Endothelial cell of umbilical vein (primary cell): ENCODE results near the gene ABL1. TPM values are rescaled to one million over a fixed set of nuclear protein-coding genes. Genes with fewer than 3 reads are reported as not detected.
A peak's percentile ranks its signal among the peaks of the same experiment; 100 is the strongest.

Experiments used
- BruUV-seq: library from RNA; stranded (reverse); fragments of 400-500 nt; replicated peaks from 2 replicates; lab custom pipeline; 2021; lab: Mats Ljungman, UMichigan
- CTCF ChIA-PET: fragments of 300-600, 350-600 bp; sonication (Branson Sonifier 250); formaldehyde crosslinking; loops from one replicate; lab custom pipeline; 2021; ENCODE audit warnings: antibody characterized with exemption, inconsistent platforms; lab: Charles Lee
- POLR2A ChIA-PET: fragments of 300-600, 350-600 bp; sonication (Branson Sonifier 250); formaldehyde crosslinking; loops from one replicate; lab custom pipeline; 2021; ENCODE audit warnings: antibody characterized with exemption, inconsistent platforms; lab: Charles Lee
- DNase-seq: peaks from one replicate; pipeline ENCODE4 v3.0.0-alpha.2; 2011; ENCODE audit warnings: low read depth, low spot score
- FAIRE-seq: peaks from 2 replicates; lab custom pipeline; 2011; peaks lifted over from hg19 to GRCh38; lab: Jason Lieb, UNC
- H2AFZ ChIP-seq: 2 replicates; pipeline ENCODE4 v1.6.0; 2012; ENCODE audit warnings: low read depth, low read length, control low read depth, inconsistent platforms
- H3K27ac ChIP-seq: 2 replicates; pipeline ENCODE4 v1.5.1; 2011; ENCODE audit warnings: low read depth, mild to moderate bottlenecking, control low read depth, low read length, moderate library complexity; ENCODE audit not compliant: insufficient read depth
- H3K27me3 ChIP-seq, 2 experiments: 2 replicates each; pipeline versions ENCODE4 v1.6.0 to v1.6.1; 2011; ENCODE audit warnings: low read length in 2 of 2, mixed read lengths in 1 of 2; ENCODE audit not compliant: control insufficient read depth in 2 of 2, insufficient read depth in 2 of 2
- H3K36me3 ChIP-seq, 2 experiments: 2 replicates in 1 of 2; 3 replicates in 1 of 2; pipeline ENCODE4 v1.5.1; 2011; ENCODE audit warnings: low read length in 2 of 2, mild to moderate bottlenecking in 1 of 2, moderate library complexity in 1 of 2; ENCODE audit not compliant: control insufficient read depth in 2 of 2, insufficient read depth in 2 of 2; ENCODE audit errors: extremely low read depth in 1 of 2
- H3K4me1 ChIP-seq: 3 replicates; pipeline ENCODE4 v1.5.1; 2011; ENCODE audit warnings: mild to moderate bottlenecking, low read length; ENCODE audit not compliant: control insufficient read depth, insufficient read depth; ENCODE audit errors: extremely low read depth
- H3K4me2 ChIP-seq: 2 replicates; pipeline ENCODE4 v1.6.1; 2011; ENCODE audit warnings: low read length, control low read depth, mixed read lengths; ENCODE audit not compliant: insufficient read depth
- H3K4me3 ChIP-seq, 3 experiments: fragments of 200-600 bp in 1 of 3; sonication (generic), shearing (Covaris generic) in 1 of 3; replicated peaks in 1 of 3; 2 replicates each; pipeline ENCODE4 v1.5.1; 2011 to 2016; ENCODE audit warnings: control low read depth in 3 of 3, low read length in 3 of 3, mild to moderate bottlenecking in 2 of 3, inconsistent platforms in 1 of 3, low read depth in 1 of 3, moderate library complexity in 1 of 3; ENCODE audit not compliant: insufficient read depth in 1 of 3
- H3K79me2 ChIP-seq: 2 replicates; pipeline ENCODE4 v1.6.0; 2012; ENCODE audit warnings: low read length, inconsistent platforms; ENCODE audit not compliant: control insufficient read depth, insufficient read depth
- H3K9ac ChIP-seq: replicated peaks from 2 replicates; pipeline ENCODE3; 2011; ENCODE audit warnings: low read length, control low read depth; ENCODE audit not compliant: insufficient read depth; ENCODE audit errors: extremely low read depth
- H3K9me1 ChIP-seq: replicated peaks from 3 replicates; pipeline ENCODE4 v1.6.0; 2011; ENCODE audit warnings: mild to moderate bottlenecking, low read length; ENCODE audit not compliant: control insufficient read depth, insufficient read depth; ENCODE audit errors: extremely low read depth
- H3K9me3 ChIP-seq: replicated peaks from 2 replicates; pipeline ENCODE4 v1.5.1; 2012; ENCODE audit warnings: low read length, inconsistent platforms; ENCODE audit not compliant: control insufficient read depth, insufficient read depth
- H4K20me1 ChIP-seq: replicated peaks from 2 replicates; pipeline ENCODE3; 2011; ENCODE audit warnings: mild to moderate bottlenecking, low read length; ENCODE audit not compliant: control insufficient read depth, insufficient read depth; ENCODE audit errors: extremely low read depth
- EZH2 ChIP-seq: IDR thresholded peaks from 2 replicates; pipeline ENCODE4 v1.6.1; 2012; ENCODE audit warnings: borderline replicate concordance, low read depth, mild to moderate bottlenecking, moderate library complexity, low read length, inconsistent platforms; ENCODE audit not compliant: severe bottlenecking
- FOS ChIP-seq: IDR thresholded peaks from 2 replicates; pipeline ENCODE4 v1.6.1; 2011; ENCODE audit warnings: mild to moderate bottlenecking, low read length, moderate library complexity, borderline replicate concordance; ENCODE audit not compliant: insufficient read depth
- GATA2 ChIP-seq: IDR thresholded peaks from 2 replicates; pipeline ENCODE4 v1.7.0; 2011; ENCODE audit warnings: low read depth, mild to moderate bottlenecking, moderate library complexity, mixed read lengths, low read length; ENCODE audit not compliant: insufficient read length, insufficient read depth
- JUN ChIP-seq: IDR thresholded peaks from 2 replicates; pipeline ENCODE4 v1.6.1; 2011; ENCODE audit warnings: borderline replicate concordance, low read depth; ENCODE audit not compliant: insufficient read length, insufficient read depth
- MYC ChIP-seq: IDR thresholded peaks from one replicate; pipeline ENCODE4 v1.6.1; 2011; ENCODE audit warnings: mild to moderate bottlenecking, low read depth, low read length
- POLR2A ChIP-seq: IDR thresholded peaks from 2 replicates; pipeline ENCODE4 v1.6.1; 2012; ENCODE audit warnings: low read depth, mild to moderate bottlenecking, control low read depth, low read length
- POLR2AphosphoS5 ChIP-seq: IDR thresholded peaks from 2 replicates; pipeline ENCODE4 v1.6.1; 2012; ENCODE audit warnings: low read depth, mild to moderate bottlenecking, control low read depth, low read length, moderate library complexity; ENCODE audit not compliant: insufficient read depth
- dilution Hi-C: fragments of 300-500 bp; cut with MboI; formaldehyde crosslinking; loops from one replicate; pipeline ENCODE4 v1.15.0; 2019; ENCODE audit warnings: low sequenced_read_pairs; ENCODE audit not compliant: extremely low pct_ligation_motif_present
- intact Hi-C: fragments of 100-400 bp; cut with micrococcal nuclease; formaldehyde crosslinking; loops from one replicate; pipeline ENCODE4 v1.10.0; 2022
- polyA plus RNA-seq, 4 experiments: library from polyadenylated mRNA; depleted of rRNA in 3 of 4; stranded (reverse) in 3 of 4; unstranded in 1 of 4; fragments of >200 nt; gene quantifications; 2 replicates each; pipeline versions ENCODE4 v1.2.1 to v1.2.3, GENCODE V29; 2011 to 2012; ENCODE audit warnings: missing spikeins in 1 of 4
- total RNA-seq: library from RNA; stranded (reverse); gene quantifications from 2 replicates; pipeline ENCODE4 v1.2.3, GENCODE V29; 2021
- TF ChIP-seq, protein P1 (sequence below): IDR thresholded peaks from 2 replicates; pipeline ENCODE4 v1.6.1; 2011; ENCODE audit not compliant: insufficient read depth, insufficient read length
- TF ChIP-seq, protein P2 (sequence below), 2 donors: IDR thresholded peaks; 1 replicate in 1 of 2; 2 replicates in 1 of 2; pipeline ENCODE4 v1.5.1; 2011; ENCODE audit warnings: low read length in 2 of 2, mild to moderate bottlenecking in 2 of 2, moderate library complexity in 2 of 2, control low read depth in 1 of 2, inconsistent platforms in 1 of 2, low read depth in 1 of 2; ENCODE audit not compliant: insufficient read depth in 1 of 2; ENCODE audit errors: extremely low read depth in 1 of 2

The ABL1 gene
- total and polyA plus RNA-seq, 2 donors (not counting 3 experiments of a cell fraction or from before 2014, with no cell fraction given), result 32.1 to 87.1 TPM

DNA sequence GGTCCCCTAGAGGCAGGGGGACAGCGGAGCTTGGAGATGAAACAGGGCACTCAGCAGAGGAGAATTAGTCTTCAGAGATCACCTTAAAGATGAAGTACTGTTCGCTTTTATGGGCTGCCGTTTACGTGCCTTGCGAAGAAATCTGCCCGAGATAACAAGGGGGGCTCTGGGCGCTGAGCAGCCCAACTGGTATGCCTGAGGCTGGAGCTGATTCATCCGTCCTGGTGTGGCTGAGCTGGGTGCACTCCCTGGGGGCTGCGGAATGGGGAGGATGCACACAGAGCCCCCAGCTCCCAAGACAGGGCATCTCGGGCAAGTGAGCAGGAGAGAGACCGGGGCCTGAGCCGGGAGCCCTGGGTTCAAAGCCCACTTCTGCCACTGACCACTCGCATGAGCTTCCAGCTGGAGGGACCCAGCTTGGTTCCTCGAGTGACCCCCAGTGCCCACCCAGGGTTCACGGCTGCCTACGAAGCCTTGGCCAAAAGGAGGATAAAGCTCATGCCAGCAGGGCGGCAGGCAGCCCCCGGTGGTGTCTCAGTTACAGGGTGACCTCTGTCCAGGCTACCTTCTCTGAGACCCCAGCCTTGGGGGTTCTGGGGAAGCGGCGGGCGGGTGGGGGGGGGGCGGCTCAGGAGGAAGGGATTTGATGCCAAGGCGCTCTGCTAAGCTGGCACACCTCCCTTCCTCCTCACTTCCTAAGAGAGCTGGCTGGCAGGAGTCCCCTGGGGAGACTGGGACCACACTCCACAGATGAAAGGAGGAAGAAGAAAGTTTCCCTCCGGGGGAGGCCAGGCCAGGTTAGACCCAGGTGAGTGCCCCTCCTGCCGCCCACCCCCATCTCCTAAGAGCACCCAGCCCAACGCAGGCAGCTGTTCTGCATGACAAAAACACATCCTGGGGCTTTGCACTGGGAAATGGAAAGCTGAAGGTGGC lies 98.3 kb downstream of the ABL1 start:
- no peaks in the 10 kb centered on the region for H3K79me2 ChIP-seq
- dilution Hi-C loops, result no loop called here
- H3K4me1 ChIP-seq, result peaks cover 6% of the 10 kb centered on the region
- no peaks in the 10 kb centered on the region for H3K9me3 ChIP-seq
- FAIRE-seq, result peak; percentile 73
- peaks cover 26% of the 10 kb centered on the region in 2 experiments for H3K27me3 ChIP-seq
- H3K36me3 ChIP-seq, result no peaks in the 10 kb centered on the region
- CTCF ChIA-PET, result interaction anchor here (0.6 to 2.2 kb wide), 7 partner anchors 10 to 113 kb away, joined by 3 to 6 read pairs (median 3); no protein-coding TSS in a partner anchor
- BruUV-seq, result no TSS peak
- DNase-seq, result no peak
- no peaks in the 10 kb centered on the region for H4K20me1 ChIP-seq
- no peak overlapping the region for H3K4me2 ChIP-seq
- POLR2A ChIA-PET, result no interaction called here
- no peak overlapping the region for H3K9ac ChIP-seq
- no peak overlapping the region for H2AFZ ChIP-seq
- no peaks in the 10 kb centered on the region for H3K9me1 ChIP-seq
- no peak overlapping the region for H3K27ac ChIP-seq
- TF ChIP-seq EZH2 (peak; percentile 8), POLR2A (no peak)
- intact Hi-C loops, result no loop called here
- H3K4me3 ChIP-seq, result no peak overlapping the region

DNA sequence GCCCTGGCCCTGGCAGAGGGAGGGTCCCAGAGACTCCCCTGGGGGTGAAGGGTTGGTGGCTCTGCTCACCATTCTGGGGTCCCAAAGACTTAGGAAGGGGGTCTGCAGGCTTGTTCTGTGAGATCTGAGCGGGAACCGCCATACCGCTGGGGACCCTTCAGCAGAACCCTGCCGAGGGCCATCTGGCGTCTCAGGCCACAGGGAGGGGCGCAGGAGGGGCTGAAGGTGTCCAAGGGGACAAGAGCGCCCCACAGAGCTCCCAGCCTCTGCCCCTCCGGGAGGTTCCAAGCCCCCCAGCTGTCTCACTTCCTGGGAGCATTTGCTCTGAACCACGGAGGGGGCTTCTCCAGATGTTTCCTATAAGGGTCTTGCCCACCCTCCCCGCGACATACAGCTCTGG lies 99.2 kb downstream of the ABL1 start:
- no peak for FAIRE-seq
- intact Hi-C loops, result no loop called here

More for the DNA sequence above, 99.2 kb downstream of the ABL1 start:
- Histone ChIP-seq H3K4me1 (peaks cover 3% of the 10 kb centered on the region), H3K9me3 (no peaks in the 10 kb centered on the region), H3K79me2 (no peaks in the 10 kb centered on the region), H3K27me3 (peaks cover 26 to 32% of the 10 kb centered on the region in 2 experiments), H4K20me1 (no peaks in the 10 kb centered on the region), H3K4me3 (no peak overlapping the region), H3K4me2 (no peak overlapping the region), H3K36me3 (no peaks in the 10 kb centered on the region), H3K9me1 (no peaks in the 10 kb centered on the region), H3K9ac (no peak overlapping the region), H3K27ac (no peak overlapping the region), H2AFZ (no peak overlapping the region)
- CTCF ChIA-PET, result interaction anchor here (0.6 to 2.2 kb wide), 4 partner anchors 9 to 112 kb away, joined by 3 to 6 read pairs (median 4); no protein-coding TSS in a partner anchor
- POLR2A ChIA-PET, result no interaction called here
- no TSS peak for BruUV-seq
- dilution Hi-C loops, result no loop called here
- no peak for DNase-seq
- TF ChIP-seq, protein P1, sequence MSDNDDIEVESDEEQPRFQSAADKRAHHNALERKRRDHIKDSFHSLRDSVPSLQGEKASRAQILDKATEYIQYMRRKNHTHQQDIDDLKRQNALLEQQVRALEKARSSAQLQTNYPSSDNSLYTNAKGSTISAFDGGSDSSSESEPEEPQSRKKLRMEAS, result no peak
- no peak for TF ChIP-seq JUN
- TF ChIP-seq FOS, result no peak
- no peak for TF ChIP-seq POLR2A
- no peak for TF ChIP-seq POLR2AphosphoS5
- TF ChIP-seq GATA2, result no peak
- TF ChIP-seq MYC, result no peak
- TF ChIP-seq, protein P2, sequence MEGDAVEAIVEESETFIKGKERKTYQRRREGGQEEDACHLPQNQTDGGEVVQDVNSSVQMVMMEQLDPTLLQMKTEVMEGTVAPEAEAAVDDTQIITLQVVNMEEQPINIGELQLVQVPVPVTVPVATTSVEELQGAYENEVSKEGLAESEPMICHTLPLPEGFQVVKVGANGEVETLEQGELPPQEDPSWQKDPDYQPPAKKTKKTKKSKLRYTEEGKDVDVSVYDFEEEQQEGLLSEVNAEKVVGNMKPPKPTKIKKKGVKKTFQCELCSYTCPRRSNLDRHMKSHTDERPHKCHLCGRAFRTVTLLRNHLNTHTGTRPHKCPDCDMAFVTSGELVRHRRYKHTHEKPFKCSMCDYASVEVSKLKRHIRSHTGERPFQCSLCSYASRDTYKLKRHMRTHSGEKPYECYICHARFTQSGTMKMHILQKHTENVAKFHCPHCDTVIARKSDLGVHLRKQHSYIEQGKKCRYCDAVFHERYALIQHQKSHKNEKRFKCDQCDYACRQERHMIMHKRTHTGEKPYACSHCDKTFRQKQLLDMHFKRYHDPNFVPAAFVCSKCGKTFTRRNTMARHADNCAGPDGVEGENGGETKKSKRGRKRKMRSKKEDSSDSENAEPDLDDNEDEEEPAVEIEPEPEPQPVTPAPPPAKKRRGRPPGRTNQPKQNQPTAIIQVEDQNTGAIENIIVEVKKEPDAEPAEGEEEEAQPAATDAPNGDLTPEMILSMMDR (IDR thresholded peaks at IDR 0.05; ENCODE audit: extremely low read depth in 1 of 2, insufficient read depth in 1 of 2, low read depth in 1 of 2, low read length in 2 of 2), result no peak
- TF ChIP-seq EZH2, result no peak
